OCI-LY1 (cell line): ENCODE measurements around the gene FYN.

Experiments used
- EZH2 ChIP-seq: fragments of 200-600 bp; sonication (generic), shearing (Covaris generic); IDR thresholded peaks from 2 replicates; pipeline ENCODE4 v1.8.0; 2017; ENCODE audit warnings: borderline replicate concordance, mixed run types, mild to moderate bottlenecking, antibody characterized with exemption, low read length, moderate library complexity, mixed read lengths
- TF ChIP-seq, protein P1 (sequence below): fragments of 200-600 bp; sonication (generic), shearing (Covaris generic); IDR thresholded peaks from 2 replicates; pipeline ENCODE4 v1.5.1; 2017; ENCODE audit warnings: mild to moderate bottlenecking, antibody characterized with exemption, low read length, moderate library complexity, mixed read lengths

DNA sequence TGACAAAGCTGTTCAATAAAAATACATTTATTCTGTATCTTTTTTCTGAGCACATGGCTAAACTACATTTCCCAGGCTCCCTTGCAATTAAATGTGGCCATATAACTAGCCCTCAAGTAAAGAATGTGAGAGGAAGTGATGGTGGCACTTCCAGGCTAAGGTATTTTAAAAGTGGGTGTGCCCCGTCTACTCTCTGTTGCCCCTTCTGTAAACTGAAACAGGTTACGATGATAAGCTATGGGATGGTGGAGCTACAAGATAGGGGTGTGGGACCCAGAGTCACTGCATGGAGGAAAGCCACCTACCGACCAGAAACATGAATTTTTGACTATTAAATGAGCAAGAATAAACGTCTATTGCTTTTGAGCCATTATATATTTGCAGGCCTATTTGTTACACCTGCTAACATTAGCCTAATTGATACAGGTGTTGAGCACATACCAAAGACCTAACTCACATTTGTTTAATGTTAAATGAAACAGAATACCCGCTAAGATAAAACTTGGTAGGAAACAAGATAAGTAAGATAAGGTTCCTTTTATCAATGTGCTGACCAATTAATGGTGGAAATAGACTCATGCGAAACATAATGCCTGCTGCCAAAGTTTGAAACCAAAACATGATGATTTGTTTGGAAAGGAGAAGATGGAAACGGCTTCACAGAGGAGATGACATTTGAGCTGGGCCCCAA, 3.1 kb downstream of the FYN start:
- TF ChIP-seq, protein P1, sequence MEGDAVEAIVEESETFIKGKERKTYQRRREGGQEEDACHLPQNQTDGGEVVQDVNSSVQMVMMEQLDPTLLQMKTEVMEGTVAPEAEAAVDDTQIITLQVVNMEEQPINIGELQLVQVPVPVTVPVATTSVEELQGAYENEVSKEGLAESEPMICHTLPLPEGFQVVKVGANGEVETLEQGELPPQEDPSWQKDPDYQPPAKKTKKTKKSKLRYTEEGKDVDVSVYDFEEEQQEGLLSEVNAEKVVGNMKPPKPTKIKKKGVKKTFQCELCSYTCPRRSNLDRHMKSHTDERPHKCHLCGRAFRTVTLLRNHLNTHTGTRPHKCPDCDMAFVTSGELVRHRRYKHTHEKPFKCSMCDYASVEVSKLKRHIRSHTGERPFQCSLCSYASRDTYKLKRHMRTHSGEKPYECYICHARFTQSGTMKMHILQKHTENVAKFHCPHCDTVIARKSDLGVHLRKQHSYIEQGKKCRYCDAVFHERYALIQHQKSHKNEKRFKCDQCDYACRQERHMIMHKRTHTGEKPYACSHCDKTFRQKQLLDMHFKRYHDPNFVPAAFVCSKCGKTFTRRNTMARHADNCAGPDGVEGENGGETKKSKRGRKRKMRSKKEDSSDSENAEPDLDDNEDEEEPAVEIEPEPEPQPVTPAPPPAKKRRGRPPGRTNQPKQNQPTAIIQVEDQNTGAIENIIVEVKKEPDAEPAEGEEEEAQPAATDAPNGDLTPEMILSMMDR = peak; percentile 6; the same call in 1 of the 2 replicates
- no peak for TF ChIP-seq EZH2
